ENCODE measurements around the gene NMRK1.

GRCh38 chr9:75041041-75041440 lies 46.9 kb downstream of the NMRK1 start:
- TF ChIP-seq CTCF (IDR thresholded peaks at IDR 0.05) = no peak
- TF ChIP-seq POLR2A (IDR thresholded peaks at IDR 0.05) = no peak
- TF ChIP-seq EP300 (IDR thresholded peaks at IDR 0.05) = no peak
- no peak for TF ChIP-seq POLR2AphosphoS5 (IDR thresholded peaks at IDR 0.05)

Measured in upper lobe of left lung (tissue), 4 donors.